AG10803 (cell line): ENCODE data around the gene NXPE3.

Experiments
- DNase-seq: peaks from one replicate; pipeline ENCODE4 v3.0.0; 2010; ENCODE audit warnings: low read depth
- H3K4me3 ChIP-seq: 2 replicates; pipeline ENCODE4 v1.5.1; 2011; ENCODE audit warnings: mild to moderate bottlenecking, low read length, control low read depth
- TF ChIP-seq, protein P1 (sequence below): conservative IDR thresholded peaks from 2 replicates; pipeline ENCODE4 v1.5.1; 2011; ENCODE audit warnings: mild to moderate bottlenecking, low read length, control low read depth, inconsistent platforms

NXPE3 gene

DNA sequence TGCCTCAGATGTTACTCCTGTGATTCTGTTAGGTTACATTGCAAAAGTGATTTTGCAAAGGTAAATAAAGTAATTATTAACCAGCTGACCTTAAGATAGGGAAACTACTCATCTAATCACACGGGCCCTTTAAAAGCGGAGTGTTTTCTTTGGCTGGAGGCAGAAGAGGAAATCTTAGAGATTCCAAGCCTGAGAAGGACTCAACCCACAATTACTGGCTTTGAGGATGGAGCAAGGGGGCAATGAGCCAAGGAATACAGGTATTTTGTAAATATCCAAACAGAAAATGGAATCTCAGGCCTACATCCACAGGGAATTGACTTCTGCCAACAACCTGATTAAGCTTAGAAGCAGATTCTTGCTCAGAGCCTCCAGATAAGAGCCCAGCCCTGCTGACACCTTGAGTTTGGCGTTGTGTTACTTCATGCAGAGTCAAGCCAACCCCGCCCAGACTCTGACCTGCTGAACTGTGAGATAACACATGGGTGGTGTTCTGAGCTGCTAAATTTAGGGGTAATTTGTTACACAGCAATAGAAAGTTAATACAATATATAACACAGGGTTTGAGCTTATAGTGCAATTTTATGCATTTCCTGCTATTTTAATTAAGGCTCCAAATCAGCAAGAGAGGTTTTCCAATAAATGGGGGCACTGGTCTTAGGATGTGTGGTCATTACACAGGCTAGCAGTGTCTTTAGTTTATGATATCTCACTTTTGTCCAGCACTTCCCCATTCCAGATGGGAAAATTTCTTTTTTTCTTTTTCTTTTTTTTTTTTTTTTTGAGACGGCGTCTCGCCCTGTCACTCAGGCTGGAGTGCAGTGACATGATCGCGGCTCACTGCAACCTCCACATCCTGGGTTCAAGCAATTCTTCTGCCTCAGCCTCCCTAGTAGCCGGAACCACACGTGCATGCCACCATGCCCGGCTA, 89.8 kb downstream of the NXPE3 start:
- DNase-seq, result no peak
- TF ChIP-seq, protein P1, sequence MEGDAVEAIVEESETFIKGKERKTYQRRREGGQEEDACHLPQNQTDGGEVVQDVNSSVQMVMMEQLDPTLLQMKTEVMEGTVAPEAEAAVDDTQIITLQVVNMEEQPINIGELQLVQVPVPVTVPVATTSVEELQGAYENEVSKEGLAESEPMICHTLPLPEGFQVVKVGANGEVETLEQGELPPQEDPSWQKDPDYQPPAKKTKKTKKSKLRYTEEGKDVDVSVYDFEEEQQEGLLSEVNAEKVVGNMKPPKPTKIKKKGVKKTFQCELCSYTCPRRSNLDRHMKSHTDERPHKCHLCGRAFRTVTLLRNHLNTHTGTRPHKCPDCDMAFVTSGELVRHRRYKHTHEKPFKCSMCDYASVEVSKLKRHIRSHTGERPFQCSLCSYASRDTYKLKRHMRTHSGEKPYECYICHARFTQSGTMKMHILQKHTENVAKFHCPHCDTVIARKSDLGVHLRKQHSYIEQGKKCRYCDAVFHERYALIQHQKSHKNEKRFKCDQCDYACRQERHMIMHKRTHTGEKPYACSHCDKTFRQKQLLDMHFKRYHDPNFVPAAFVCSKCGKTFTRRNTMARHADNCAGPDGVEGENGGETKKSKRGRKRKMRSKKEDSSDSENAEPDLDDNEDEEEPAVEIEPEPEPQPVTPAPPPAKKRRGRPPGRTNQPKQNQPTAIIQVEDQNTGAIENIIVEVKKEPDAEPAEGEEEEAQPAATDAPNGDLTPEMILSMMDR, result no peak
- H3K4me3 ChIP-seq, result no peak overlapping the region

DNA sequence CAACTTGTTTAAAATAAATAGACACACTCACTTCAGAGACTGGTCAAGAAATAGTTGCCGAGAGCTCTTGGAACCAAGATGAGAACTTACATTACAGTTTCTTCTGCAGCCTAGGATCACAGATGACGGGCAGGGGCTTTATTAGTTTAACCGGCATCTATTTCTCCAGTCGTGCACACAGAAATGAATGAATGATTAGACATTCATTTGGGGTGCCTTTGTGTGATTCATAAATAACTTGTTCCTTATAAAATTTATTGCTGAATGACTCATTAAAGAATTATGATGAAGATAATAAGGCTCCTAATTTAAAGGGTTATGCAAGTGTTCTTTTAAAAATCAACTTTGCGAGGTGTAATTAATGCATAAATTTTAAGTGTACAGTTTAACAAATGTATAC, 91.1 kb downstream of the NXPE3 start:
- DNase-seq, result no peak
- H3K4me3 ChIP-seq, result no peak overlapping the region
- TF ChIP-seq, protein P1, result no peak

DNA sequence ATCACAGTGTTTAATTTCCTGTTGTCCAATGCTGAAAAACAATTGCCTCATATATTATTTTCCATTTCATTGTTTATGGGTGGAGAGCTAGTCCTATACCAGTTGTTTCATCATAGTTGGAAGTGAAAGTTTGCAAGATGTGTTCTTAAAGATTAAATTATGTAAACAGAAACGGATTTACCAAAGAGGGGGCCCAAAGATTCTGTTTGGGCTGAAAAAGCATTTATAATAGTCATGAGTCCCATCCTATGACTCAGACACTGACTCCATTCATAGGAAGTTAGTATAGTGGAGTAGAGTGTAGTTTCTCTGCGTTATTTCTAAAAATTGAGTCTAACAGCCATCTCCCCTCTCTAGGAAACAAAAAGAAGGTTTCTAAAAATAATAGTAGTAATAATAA, 94.6 kb downstream of the NXPE3 start:
- no peak for DNase-seq
- TF ChIP-seq, protein P1, result no peak
- H3K4me3 ChIP-seq, result no peak overlapping the region

DNA sequence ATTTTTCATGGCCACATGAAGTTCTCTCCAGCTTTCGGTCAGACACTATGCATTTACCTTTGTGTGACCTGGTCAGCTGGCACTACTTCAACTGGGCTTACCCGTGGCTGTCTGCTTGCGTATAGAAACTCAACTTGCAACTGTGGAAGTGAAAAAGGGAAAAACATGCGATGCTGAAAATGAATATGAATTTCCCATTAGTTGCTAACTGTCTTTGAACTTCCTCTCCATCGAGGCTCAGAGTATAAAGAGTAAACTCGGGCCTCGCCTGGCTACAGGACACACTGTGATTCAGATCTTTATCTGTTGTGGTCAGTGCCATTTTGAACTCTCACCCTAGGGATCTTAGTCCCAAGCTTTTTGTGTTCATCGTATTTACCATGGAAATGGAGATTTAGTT, 97.1 kb downstream of the NXPE3 start:
- DNase-seq, result no peak
- H3K4me3 ChIP-seq, result no peak overlapping the region
- TF ChIP-seq, protein P1, result no peak
